ENCODE data around the gene BCL2.

The BCL2 gene

GRCh38 chr18:63282793-63283192 lies 36.8 kb downstream of the BCL2 start:
- Mint-ChIP-seq H3K9me3 (peaks cover 4% of the 10 kb centered on the region), H3K4me3 (no peak overlapping the region), H3K27me3 (ENCODE audit: low read depth) (no peaks in the 10 kb centered on the region), H3K27ac (no peak overlapping the region), H3K4me1 (ENCODE audit: low read depth) (peaks cover 40% of the 10 kb centered on the region), H3K36me3 (ENCODE audit: low read depth) (peaks cover 63% of the 10 kb centered on the region)
- DNase-seq (ENCODE audit: low spot score): no peak

DNA sequence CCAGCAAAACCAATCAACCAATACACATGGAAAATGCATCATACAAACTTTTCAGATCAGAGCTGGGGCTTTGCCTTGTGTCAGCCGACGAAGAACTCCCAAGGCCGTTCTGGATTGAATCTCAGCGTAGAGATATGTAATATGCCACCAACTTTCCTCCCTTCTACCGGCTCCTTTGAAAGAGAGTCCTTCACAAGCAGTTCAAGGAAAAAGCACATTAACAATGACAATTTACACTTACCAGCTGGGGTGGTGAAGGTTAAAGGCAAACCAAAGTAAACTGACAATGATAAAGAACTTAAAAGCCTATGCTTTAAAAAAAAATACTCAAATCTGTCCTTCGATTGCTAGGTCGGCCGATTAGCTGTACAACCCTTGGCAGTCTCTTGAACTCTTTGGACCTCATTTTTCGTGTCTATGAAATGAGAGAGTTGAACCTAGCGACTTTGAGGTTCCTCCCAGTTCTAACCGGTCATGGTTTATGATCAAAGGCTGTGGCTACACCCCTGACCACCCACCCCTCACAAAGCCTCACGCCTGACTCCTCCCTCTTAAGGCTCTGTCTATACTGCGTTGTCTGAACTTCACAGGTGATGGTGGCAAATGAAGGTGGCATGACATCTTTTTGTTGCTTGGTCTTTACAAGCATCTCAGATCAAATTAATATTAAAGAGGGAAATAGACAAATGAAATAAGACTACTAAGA lies 46.2 kb downstream of the BCL2 start:
- Mint-ChIP-seq H3K36me3 (ENCODE audit: low read depth) (peaks cover 58% of the 10 kb centered on the region), H3K4me1 (ENCODE audit: low read depth) (peaks cover 58% of the 10 kb centered on the region), H3K9me3 (no peaks in the 10 kb centered on the region), H3K4me3 (no peak overlapping the region), H3K27me3 (ENCODE audit: low read depth) (no peaks in the 10 kb centered on the region), H3K27ac (peak overlapping the region; percentile 23)
- no peak for DNase-seq (ENCODE audit: low spot score)

DNA sequence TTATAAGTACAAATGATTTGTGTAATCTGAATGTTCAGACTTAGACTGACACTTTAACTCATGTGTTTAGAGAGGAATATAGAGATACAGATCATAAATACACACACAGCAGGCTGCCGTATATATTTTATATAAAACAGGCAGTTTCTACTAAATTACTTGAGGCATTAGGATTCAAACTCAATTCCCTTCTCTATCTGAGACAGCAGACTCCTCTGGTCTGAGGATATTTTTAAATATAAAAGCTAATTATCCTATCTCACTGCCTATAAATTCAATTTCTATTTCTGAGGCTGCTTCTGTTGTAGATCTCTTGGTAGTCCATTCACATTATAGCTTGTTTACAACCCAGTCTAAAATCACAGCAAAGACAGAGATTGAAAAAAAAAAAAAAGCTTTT lies 46.9 kb downstream of the BCL2 start:
- H3K4me3 Mint-ChIP-seq: no peak overlapping the region
- no peaks in the 10 kb centered on the region for H3K27me3 Mint-ChIP-seq (ENCODE audit: low read depth)
- H3K36me3 Mint-ChIP-seq (ENCODE audit: low read depth): peaks cover 52% of the 10 kb centered on the region
- no peak for DNase-seq (ENCODE audit: low spot score)
- H3K27ac Mint-ChIP-seq: no peak overlapping the region
- peaks cover 58% of the 10 kb centered on the region for H3K4me1 Mint-ChIP-seq (ENCODE audit: low read depth)
- H3K9me3 Mint-ChIP-seq: no peaks in the 10 kb centered on the region

DNA sequence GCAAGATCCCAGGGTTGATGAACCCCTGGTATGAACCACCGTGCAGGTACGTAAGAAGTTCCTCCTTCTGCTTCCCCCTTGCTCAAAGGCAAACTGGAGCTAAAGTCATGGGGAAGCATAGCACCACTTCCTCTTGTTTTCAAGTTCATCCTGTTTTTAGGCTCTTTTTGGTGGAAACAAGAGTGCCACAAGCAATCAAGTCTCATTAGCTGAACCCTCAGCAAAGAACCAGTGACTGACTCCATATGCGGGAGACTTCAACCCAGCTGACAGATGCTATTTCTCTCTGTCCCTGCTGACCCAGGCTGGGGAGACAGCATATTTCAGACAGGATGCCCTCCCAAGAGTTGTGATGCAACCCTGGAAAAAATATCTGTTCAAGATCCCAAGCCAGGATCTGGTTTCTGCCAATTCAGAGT lies 47.7 kb downstream of the BCL2 start:
- H3K27ac Mint-ChIP-seq: no peak overlapping the region
- H3K4me1 Mint-ChIP-seq (ENCODE audit: low read depth): peaks cover 62% of the 10 kb centered on the region
- H3K27me3 Mint-ChIP-seq (ENCODE audit: low read depth): no peaks in the 10 kb centered on the region
- no peak for DNase-seq (ENCODE audit: low spot score)
- no peaks in the 10 kb centered on the region for H3K9me3 Mint-ChIP-seq
- H3K4me3 Mint-ChIP-seq: no peak overlapping the region
- peaks cover 54% of the 10 kb centered on the region for H3K36me3 Mint-ChIP-seq (ENCODE audit: low read depth)

- H3K36me3 Mint-ChIP-seq (ENCODE audit: low read depth): peaks cover 52% of the 10 kb centered on the region
- H3K4me3 Mint-ChIP-seq: no peak overlapping the region
Observed at GRCh38 chr18:63271148-63271547, 48.4 kb downstream of the BCL2 start.

DNA sequence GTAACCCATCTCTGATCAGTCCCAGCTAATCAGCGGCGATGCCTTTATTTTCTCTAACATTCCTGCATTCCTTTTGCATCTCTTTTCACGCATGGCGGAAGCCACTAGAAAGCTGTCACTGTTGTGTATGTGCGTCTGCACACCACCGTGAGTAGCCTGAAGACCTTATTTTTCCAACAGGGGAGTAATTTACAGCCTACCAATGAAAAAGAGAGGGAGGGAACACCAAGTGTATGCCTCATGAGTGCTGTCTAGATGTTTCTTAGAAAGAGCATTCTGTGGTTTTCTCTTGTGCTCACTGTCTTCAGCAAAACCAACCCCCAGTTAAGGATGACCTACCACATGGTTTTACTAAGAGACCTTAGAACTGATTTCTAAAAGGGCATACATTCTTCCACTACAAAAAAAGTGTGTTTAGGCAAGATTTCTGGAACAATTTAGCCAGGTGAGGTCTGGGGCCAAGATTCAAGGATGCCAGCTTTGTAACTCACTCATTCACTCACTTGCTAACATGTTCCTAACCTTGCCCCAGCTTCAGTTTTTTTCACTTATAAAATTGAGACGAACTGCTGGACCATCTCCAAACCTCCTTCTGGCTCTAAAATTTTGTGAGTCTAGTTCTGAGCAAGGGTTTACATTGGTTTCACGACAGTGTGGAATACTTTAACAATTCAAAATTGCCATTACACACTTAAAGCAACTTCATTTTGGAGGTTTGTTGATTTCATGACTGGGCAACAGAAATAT lies 51.4 kb downstream of the BCL2 start:
- Mint-ChIP-seq H3K9me3 (no peaks in the 10 kb centered on the region), H3K36me3 (ENCODE audit: low read depth) (peaks cover 35% of the 10 kb centered on the region), H3K4me3 (peak overlapping the region; percentile 70), H3K27me3 (ENCODE audit: low read depth) (no peaks in the 10 kb centered on the region), H3K4me1 (ENCODE audit: low read depth) (peaks cover 54% of the 10 kb centered on the region), H3K27ac (peak overlapping the region; percentile 52)
- peak; percentile 27 for DNase-seq (ENCODE audit: low spot score)

More at GRCh38 chr18:63271148-63271547, 48.4 kb downstream of the BCL2 start:
- Mint-ChIP-seq H3K9me3 (no peaks in the 10 kb centered on the region), H3K4me1 (ENCODE audit: low read depth) (peaks cover 64% of the 10 kb centered on the region), H3K27ac (no peak overlapping the region), H3K27me3 (ENCODE audit: low read depth) (no peaks in the 10 kb centered on the region)
- no peak for DNase-seq (ENCODE audit: low spot score)

GRCh38 chr18:63266888-63267790 lies 52.4 kb downstream of the BCL2 start:
- Mint-ChIP-seq H3K4me3 (peak overlapping the region; percentile 70), H3K36me3 (ENCODE audit: low read depth) (peaks cover 39% of the 10 kb centered on the region), H3K27ac (peak overlapping the region; percentile 49), H3K27me3 (ENCODE audit: low read depth) (no peaks in the 10 kb centered on the region), H3K9me3 (no peaks in the 10 kb centered on the region), H3K4me1 (ENCODE audit: low read depth) (peaks cover 52% of the 10 kb centered on the region)
- no peak for DNase-seq (ENCODE audit: low spot score)

DNA sequence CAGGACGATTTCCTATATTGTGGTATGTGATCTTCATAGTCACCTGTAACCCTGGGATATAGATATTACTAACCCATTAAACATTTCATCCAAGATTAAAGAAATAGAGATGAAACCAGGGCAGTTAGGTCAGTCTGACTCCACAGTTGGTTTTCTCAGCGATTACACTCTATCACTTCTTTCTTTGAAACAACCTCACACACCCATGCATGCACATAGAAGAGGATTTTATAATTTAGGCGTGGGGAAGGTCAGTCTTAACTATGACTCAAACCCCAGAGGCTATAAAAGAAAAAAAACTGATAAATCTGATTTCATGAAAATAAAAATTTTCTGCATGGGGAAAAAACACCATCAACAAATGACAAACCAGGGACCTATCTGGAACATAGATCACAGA lies 54.2 kb downstream of the BCL2 start:
- DNase-seq (ENCODE audit: low spot score): no peak
- no peaks in the 10 kb centered on the region for H3K27me3 Mint-ChIP-seq (ENCODE audit: low read depth)
- H3K4me3 Mint-ChIP-seq: no peak overlapping the region
- H3K9me3 Mint-ChIP-seq: no peaks in the 10 kb centered on the region
- no peak overlapping the region for H3K27ac Mint-ChIP-seq
- H3K4me1 Mint-ChIP-seq (ENCODE audit: low read depth): peaks cover 44% of the 10 kb centered on the region
- peaks cover 34% of the 10 kb centered on the region for H3K36me3 Mint-ChIP-seq (ENCODE audit: low read depth)

- Mint-ChIP-seq H3K4me3 (no peak overlapping the region), H3K4me1 (ENCODE audit: low read depth) (peaks cover 45% of the 10 kb centered on the region), H3K27ac (no peak overlapping the region), H3K36me3 (ENCODE audit: low read depth) (peaks cover 34% of the 10 kb centered on the region), H3K9me3 (no peaks in the 10 kb centered on the region), H3K27me3 (ENCODE audit: low read depth) (no peaks in the 10 kb centered on the region)
- no peak for DNase-seq (ENCODE audit: low spot score)
Observed at GRCh38 chr18:63264871-63265270, 54.7 kb downstream of the BCL2 start.

DNA sequence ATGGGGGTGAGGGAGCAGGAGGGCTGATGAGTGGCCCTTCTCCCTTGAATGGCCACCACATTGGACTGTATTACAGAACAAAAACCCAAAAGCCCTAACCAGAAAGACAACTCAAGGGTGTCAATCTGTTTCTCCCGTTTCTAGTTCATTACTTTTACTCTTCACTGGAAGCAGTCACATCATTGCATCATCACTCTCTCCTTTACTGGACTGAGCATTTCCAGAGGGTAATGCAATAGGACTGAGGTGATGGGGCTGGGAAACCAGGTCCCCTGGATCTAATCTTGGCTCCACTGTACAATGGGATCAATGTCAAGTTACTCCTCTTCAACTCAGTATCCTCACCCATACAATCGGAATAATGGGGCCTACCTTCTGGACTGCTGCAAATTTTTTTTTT lies 56.1 kb downstream of the BCL2 start:
- Mint-ChIP-seq H3K4me1 (ENCODE audit: low read depth) (peaks cover 48% of the 10 kb centered on the region), H3K36me3 (ENCODE audit: low read depth) (peaks cover 38% of the 10 kb centered on the region), H3K4me3 (no peak overlapping the region), H3K27ac (no peak overlapping the region), H3K9me3 (no peaks in the 10 kb centered on the region), H3K27me3 (ENCODE audit: low read depth) (no peaks in the 10 kb centered on the region)
- DNase-seq (ENCODE audit: low spot score): no peak

DNA sequence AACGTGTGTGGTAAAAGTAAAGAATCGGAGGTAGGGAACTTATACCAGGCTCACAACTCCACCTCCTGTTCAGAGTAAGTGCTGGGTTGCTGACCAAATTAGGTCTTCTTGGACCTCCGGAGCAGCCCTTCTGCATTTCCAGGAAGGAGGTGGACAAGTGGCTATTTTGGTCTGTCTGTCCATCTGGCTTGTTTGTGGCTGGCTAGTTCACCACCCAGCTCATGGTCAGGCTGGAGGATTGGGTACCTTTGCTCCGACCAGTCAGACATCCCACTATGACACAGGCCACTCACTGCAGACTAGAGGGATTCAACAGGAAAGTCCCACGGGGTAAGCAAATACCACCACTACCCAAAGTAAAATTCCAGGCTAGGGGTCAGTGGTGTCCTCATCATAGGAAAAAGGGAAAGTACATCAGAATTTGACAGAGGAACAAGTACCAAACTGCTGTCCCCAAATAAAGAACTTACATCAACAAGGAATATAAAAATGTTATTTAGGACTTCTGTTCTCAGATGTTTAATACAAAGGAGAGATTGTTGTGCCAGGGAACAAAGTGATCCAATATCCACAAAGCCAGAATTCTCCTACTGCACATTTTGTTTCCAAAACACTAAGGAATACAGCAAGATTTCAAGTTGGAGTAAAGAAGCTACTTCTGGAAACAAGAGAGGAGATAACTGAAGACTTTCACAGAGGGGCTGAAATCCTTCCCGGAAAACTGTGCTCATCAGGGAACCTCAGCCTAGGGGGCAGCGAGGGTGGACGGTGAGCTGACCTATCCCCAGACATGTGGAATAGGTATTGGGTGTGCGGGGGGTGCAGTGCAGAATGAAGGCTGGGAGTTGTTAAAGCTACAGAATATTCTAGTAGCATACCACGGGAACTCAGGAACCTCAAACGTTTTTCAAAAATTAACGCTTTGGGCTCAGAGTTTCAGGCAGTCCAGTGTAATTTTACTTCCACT lies 56.9 kb downstream of the BCL2 start:
- no peak overlapping the region for H3K27ac Mint-ChIP-seq
- no peaks in the 10 kb centered on the region for H3K9me3 Mint-ChIP-seq
- H3K4me1 Mint-ChIP-seq (ENCODE audit: low read depth): peaks cover 43% of the 10 kb centered on the region
- no peaks in the 10 kb centered on the region for H3K27me3 Mint-ChIP-seq (ENCODE audit: low read depth)
- H3K4me3 Mint-ChIP-seq: no peak overlapping the region
- H3K36me3 Mint-ChIP-seq (ENCODE audit: low read depth): peaks cover 38% of the 10 kb centered on the region
- DNase-seq (ENCODE audit: low spot score): no peak

- peaks cover 44% of the 10 kb centered on the region for H3K36me3 Mint-ChIP-seq (ENCODE audit: low read depth)
- H3K4me1 Mint-ChIP-seq (ENCODE audit: low read depth): peaks cover 39% of the 10 kb centered on the region
Observed at GRCh38 chr18:63261029-63261428, 58.5 kb downstream of the BCL2 start.

DNA sequence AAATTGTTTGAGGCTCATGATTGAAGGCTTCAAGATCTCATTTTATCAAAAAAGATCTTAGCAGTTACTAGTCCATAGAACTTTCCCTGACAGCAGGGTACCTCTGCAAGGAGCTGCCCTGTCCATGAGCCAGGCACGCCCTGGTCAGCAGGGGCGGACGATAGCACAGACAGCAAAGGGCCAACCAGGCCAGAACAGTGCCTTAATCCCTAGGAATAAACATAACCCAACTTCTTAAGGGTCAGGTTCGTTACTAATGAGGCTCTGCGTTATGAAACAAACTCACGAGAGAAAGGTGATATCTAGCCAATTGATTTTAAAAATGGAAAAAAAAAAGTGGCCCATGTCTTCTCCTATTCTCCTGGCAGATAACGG lies 59.2 kb downstream of the BCL2 start:
- Mint-ChIP-seq H3K27ac (no peak overlapping the region), H3K9me3 (no peaks in the 10 kb centered on the region), H3K4me1 (ENCODE audit: low read depth) (peaks cover 41% of the 10 kb centered on the region), H3K36me3 (ENCODE audit: low read depth) (peaks cover 50% of the 10 kb centered on the region), H3K4me3 (no peak overlapping the region), H3K27me3 (ENCODE audit: low read depth) (no peaks in the 10 kb centered on the region)
- no peak for DNase-seq (ENCODE audit: low spot score)

More at GRCh38 chr18:63261029-63261428, 58.5 kb downstream of the BCL2 start:
- no peaks in the 10 kb centered on the region for H3K9me3 Mint-ChIP-seq
- no peaks in the 10 kb centered on the region for H3K27me3 Mint-ChIP-seq (ENCODE audit: low read depth)
- DNase-seq (ENCODE audit: low spot score): no peak
- H3K4me3 Mint-ChIP-seq: no peak overlapping the region
- no peak overlapping the region for H3K27ac Mint-ChIP-seq

Data from T-helper 2 cell treated with Interferon-gamma antibody and Interleukin-4, amounts not matched to agents 5 μg/mL and 100 μg/mL, for 36 hours (primary cell).